ENCODE data around the gene TENT4B. TPM values are rescaled to one million over a fixed set of nuclear protein-coding genes. Genes with fewer than 3 reads are reported as not detected.

The TENT4B gene
- total RNA-seq, 2 experiments from 2014 or later, result 5.8 to 8.8 TPM

GRCh38 chr16:50273888-50274325 lies 120.8 kb downstream of the TENT4B start:
- ChIA-PET POLR2A (interaction anchor here (0.7 to 3.5 kb wide), 7 partner anchors 8 to 103 kb away, joined by 3 to 21 read pairs (median 5); no protein-coding TSS in a partner anchor), CTCF (ENCODE audit: unreplicated experiment) (interaction anchor here (0.6 to 2.1 kb wide), 3 partner anchors 9 to 87 kb away, joined by 3 to 10 read pairs (median 4); no protein-coding TSS in a partner anchor)
- peaks cover 15% of the 10 kb centered on the region for H3K36me3 ChIP-seq (ENCODE audit: insufficient read depth, low read length)
- H3K9me3 ChIP-seq (ENCODE audit: low read length), result no peaks in the 10 kb centered on the region; the same call in 1 of the 2 replicates
- H3K9me2 ChIP-seq (ENCODE audit: insufficient read depth, low read length), result no peaks in the 10 kb centered on the region
- H3K4me1 ChIP-seq (ENCODE audit: insufficient read depth, low read length, poor library complexity, severe bottlenecking), result peaks cover 62% of the 10 kb centered on the region
- H3K27ac ChIP-seq (ENCODE audit: low read depth, low read length, poor library complexity, severe bottlenecking), result peak overlapping the region; percentile 80
- intact Hi-C loops (cut with micrococcal nuclease; ENCODE audit: unreplicated experiment), result no loop called here
- H3K79me2 ChIP-seq (ENCODE audit: insufficient read depth, low read depth, low read length), result peaks cover 43% of the 10 kb centered on the region
- H2AFZ ChIP-seq (ENCODE audit: low read length), result no peak overlapping the region; the same call in 1 of the 2 replicates
- peak overlapping the region; percentile 97 for H3K4me2 ChIP-seq (ENCODE audit: low read length)
- H3K4me3 ChIP-seq (ENCODE audit: low read depth, low read length, poor library complexity, severe bottlenecking), result peak overlapping the region; percentile 75
- TF ChIP-seq CTCF (conservative IDR thresholded peaks at IDR 0.05; ENCODE audit: low read length) (no peak), EZH2phosphoT487 (IDR thresholded peaks at IDR 0.05; ENCODE audit: borderline replicate concordance, low read depth, low read length) (no peak)
- peak; percentile 85 for DNase-seq (ENCODE audit: low spot score)
- peaks cover 5% of the 10 kb centered on the region; the same call in 1 of the 2 replicates for H4K20me1 ChIP-seq (ENCODE audit: insufficient read depth, low read length)
- no TSS peak for BruUV-seq (replicated peaks)

- Histone ChIP-seq H3K4me3 (ENCODE audit: low read depth, low read length, poor library complexity, severe bottlenecking) (peak overlapping the region; percentile 75), H3K4me1 (ENCODE audit: insufficient read depth, low read length, poor library complexity, severe bottlenecking) (peaks cover 62% of the 10 kb centered on the region), H3K27ac (ENCODE audit: low read depth, low read length, poor library complexity, severe bottlenecking) (peak overlapping the region; percentile 80), H2AFZ (ENCODE audit: low read length) (no peak overlapping the region; the same call in 1 of the 2 replicates), H3K4me2 (ENCODE audit: low read length) (peak overlapping the region; percentile 97), H3K9me3 (ENCODE audit: low read length) (no peaks in the 10 kb centered on the region; the same call in 1 of the 2 replicates), H3K9me2 (ENCODE audit: insufficient read depth, low read length) (no peaks in the 10 kb centered on the region), H4K20me1 (ENCODE audit: insufficient read depth, low read length) (peaks cover 5% of the 10 kb centered on the region; the same call in 1 of the 2 replicates), H3K36me3 (ENCODE audit: insufficient read depth, low read length) (peaks cover 15% of the 10 kb centered on the region), H3K79me2 (ENCODE audit: insufficient read depth, low read depth, low read length) (peaks cover 46% of the 10 kb centered on the region)
- BruUV-seq (replicated peaks), result no TSS peak
- POLR2A ChIA-PET, result interaction anchor here (0.8 to 3.5 kb wide), 9 partner anchors 8 to 102 kb away, joined by 3 to 21 read pairs (median 5); partner anchors contain the start of gene ADCY7
- CTCF ChIA-PET (ENCODE audit: unreplicated experiment), result interaction anchor here (0.6 to 2.1 kb wide), 3 partner anchors 9 to 38 kb away, joined by 4 to 16 read pairs (median 10); partner anchors contain the start of gene ADCY7
- DNase-seq (ENCODE audit: low spot score), result peak; percentile 60
- intact Hi-C loops (cut with micrococcal nuclease; ENCODE audit: unreplicated experiment), result no loop called here
- no peak for TF ChIP-seq EZH2phosphoT487 (IDR thresholded peaks at IDR 0.05; ENCODE audit: borderline replicate concordance, low read depth, low read length)
- TF ChIP-seq CTCF (conservative IDR thresholded peaks at IDR 0.05; ENCODE audit: low read length), result 0 out of 2 replicates have a peak, but pooled peaks have one; percentile 28
Measured at GRCh38 chr16:50274326-50275097, 121.4 kb downstream of the TENT4B start.
